ENCODE data around the gene WNK4. TPM values are rescaled to one million over a fixed set of nuclear protein-coding genes. Genes with fewer than 3 reads are reported as not detected.

Gene WNK4
- total RNA-seq, 1 donor from 2014 or later, result 11.3 TPM

- TF ChIP-seq CTCF (conservative IDR thresholded peaks at IDR 0.05; ENCODE audit: low read depth, low read length), result no peak
- DNase-seq (ENCODE audit: low read depth), result no peak
- H3K4me3 ChIP-seq (ENCODE audit: low read depth, low read length), result peak overlapping the region; percentile 81
These were observed 1.3 kb downstream of the WNK4 start for GRCh38 chr17:42781639-42782165.

- peak overlapping the region; percentile 81 for H3K4me3 ChIP-seq (ENCODE audit: low read depth, low read length)
- DNase-seq (ENCODE audit: low read depth), result no peak
These were observed 2.0 kb downstream of the WNK4 start for GRCh38 chr17:42782166-42783061.

GRCh38 chr17:42783062-42783790, 2.8 kb downstream of the WNK4 start:
- DNase-seq (ENCODE audit: low read depth), result no peak
- peak overlapping the region; percentile 81 for H3K4me3 ChIP-seq (ENCODE audit: low read depth, low read length)

More at GRCh38 chr17:42782166-42783061, 2.0 kb downstream of the WNK4 start:
- no peak for TF ChIP-seq CTCF (conservative IDR thresholded peaks at IDR 0.05; ENCODE audit: low read depth, low read length)

GRCh38 chr17:42783791-42784138, 3.4 kb downstream of the WNK4 start:
- no peak overlapping the region for H3K4me3 ChIP-seq (ENCODE audit: low read depth, low read length)
- no peak for TF ChIP-seq CTCF (conservative IDR thresholded peaks at IDR 0.05; ENCODE audit: low read depth, low read length)

More at GRCh38 chr17:42783062-42783790, 2.8 kb downstream of the WNK4 start:
- TF ChIP-seq CTCF (conservative IDR thresholded peaks at IDR 0.05; ENCODE audit: low read depth, low read length), result no peak

GRCh38 chr17:42784409-42784808, 4.0 kb downstream of the WNK4 start:
- no peak for DNase-seq (ENCODE audit: low read depth)
- TF ChIP-seq CTCF (conservative IDR thresholded peaks at IDR 0.05; ENCODE audit: low read depth, low read length), result no peak
- H3K4me3 ChIP-seq (ENCODE audit: low read depth, low read length), result no peak overlapping the region

More at GRCh38 chr17:42783791-42784138, 3.4 kb downstream of the WNK4 start:
- DNase-seq (ENCODE audit: low read depth), result no peak

- TF ChIP-seq CTCF (conservative IDR thresholded peaks at IDR 0.05; ENCODE audit: low read depth, low read length), result no peak
- DNase-seq (ENCODE audit: low read depth), result no peak
- no peak overlapping the region for H3K4me3 ChIP-seq (ENCODE audit: low read depth, low read length)
These were observed 4.6 kb downstream of the WNK4 start for GRCh38 chr17:42784811-42785592.

Data from epithelial cell of proximal tubule (primary cell).